Measurements from ENCODE around the gene CD44.
"Not testable (repeated sequence)": the region's sequence is repeated elsewhere in the genome, so short reads cannot be mapped to it uniquely, and the experiment has no call there.

CD44 gene

GRCh38 chr11:35216962-35217678 lies 78.1 kb downstream of the CD44 start:
- DNase-seq, result peak; percentile 18 to 61 (median 38)

GRCh38 chr11:35218956-35219355 lies 80.0 kb downstream of the CD44 start:
- DNase-seq, result no peak

GRCh38 chr11:35223371-35223796 lies 84.4 kb downstream of the CD44 start:
- peak in 2 of 3 experiments; percentile 78 to 97 for DNase-seq

GRCh38 chr11:35223991-35224390 lies 85.0 kb downstream of the CD44 start:
- DNase-seq, result peak in 1 of 3 experiments; percentile 5

- DNase-seq, result no peak
Measured at GRCh38 chr11:35225946-35226520, 87.1 kb downstream of the CD44 start.

GRCh38 chr11:35226756-35227155 lies 87.8 kb downstream of the CD44 start:
- DNase-seq, result not testable (repeated sequence)

- DNase-seq, result no peak
Measured at GRCh38 chr11:35227576-35228327, 88.8 kb downstream of the CD44 start.

- DNase-seq, result no peak
Measured at GRCh38 chr11:35228328-35228725, 89.4 kb downstream of the CD44 start.

- no peak for DNase-seq
Measured at GRCh38 chr11:35230388-35230787, 91.4 kb downstream of the CD44 start.

GRCh38 chr11:35231076-35231860 lies 92.3 kb downstream of the CD44 start:
- DNase-seq, result no peak

GRCh38 chr11:35232891-35233330 lies 93.9 kb downstream of the CD44 start:
- DNase-seq, result no peak

GRCh38 chr11:35233518-35233917 lies 94.5 kb downstream of the CD44 start:
- DNase-seq, result no peak

GRCh38 chr11:35234460-35235156 lies 95.6 kb downstream of the CD44 start:
- DNase-seq, result no peak

GRCh38 chr11:35235157-35235468 lies 96.1 kb downstream of the CD44 start:
- DNase-seq, result no peak

- DNase-seq, result no peak
Measured at GRCh38 chr11:35235498-35235897, 96.5 kb downstream of the CD44 start.

GRCh38 chr11:35235936-35236666 lies 97.1 kb downstream of the CD44 start:
- DNase-seq, result no peak

GRCh38 chr11:35236667-35237003 lies 97.7 kb downstream of the CD44 start:
- no peak for DNase-seq

- DNase-seq, result peak in 1 of 3 experiments; percentile 69
Measured at GRCh38 chr11:35237351-35237750, 98.4 kb downstream of the CD44 start.

- DNase-seq, result peak; percentile 40 to 89 (median 73)
Measured at GRCh38 chr11:35237860-35238715, 99.1 kb downstream of the CD44 start.

- DNase-seq, result no peak
Measured at GRCh38 chr11:35238882-35239281, 99.9 kb downstream of the CD44 start.

Measured in NCI-H1417 (cell line).